HG03457 (cell line): ENCODE measurements around the gene ESR1.
A peak's percentile ranks its signal among the peaks of the same experiment; 100 is the strongest.

Experiments used
- ATAC-seq: cut with Tn5 transposase; IDR thresholded peaks from one replicate; pipeline ENCODE4 v1.9.1; 2021; ENCODE audit warnings: moderate number of reproducible peaks; ENCODE audit not compliant: unreplicated experiment

The ESR1 gene

GRCh38 chr6:152167641-152168603 is 360.4 kb downstream of the ESR1 start:
- ATAC-seq, result no peak

- no peak for ATAC-seq
These were observed 362.8 kb downstream of the ESR1 start for GRCh38 chr6:152170313-152170701.

DNA sequence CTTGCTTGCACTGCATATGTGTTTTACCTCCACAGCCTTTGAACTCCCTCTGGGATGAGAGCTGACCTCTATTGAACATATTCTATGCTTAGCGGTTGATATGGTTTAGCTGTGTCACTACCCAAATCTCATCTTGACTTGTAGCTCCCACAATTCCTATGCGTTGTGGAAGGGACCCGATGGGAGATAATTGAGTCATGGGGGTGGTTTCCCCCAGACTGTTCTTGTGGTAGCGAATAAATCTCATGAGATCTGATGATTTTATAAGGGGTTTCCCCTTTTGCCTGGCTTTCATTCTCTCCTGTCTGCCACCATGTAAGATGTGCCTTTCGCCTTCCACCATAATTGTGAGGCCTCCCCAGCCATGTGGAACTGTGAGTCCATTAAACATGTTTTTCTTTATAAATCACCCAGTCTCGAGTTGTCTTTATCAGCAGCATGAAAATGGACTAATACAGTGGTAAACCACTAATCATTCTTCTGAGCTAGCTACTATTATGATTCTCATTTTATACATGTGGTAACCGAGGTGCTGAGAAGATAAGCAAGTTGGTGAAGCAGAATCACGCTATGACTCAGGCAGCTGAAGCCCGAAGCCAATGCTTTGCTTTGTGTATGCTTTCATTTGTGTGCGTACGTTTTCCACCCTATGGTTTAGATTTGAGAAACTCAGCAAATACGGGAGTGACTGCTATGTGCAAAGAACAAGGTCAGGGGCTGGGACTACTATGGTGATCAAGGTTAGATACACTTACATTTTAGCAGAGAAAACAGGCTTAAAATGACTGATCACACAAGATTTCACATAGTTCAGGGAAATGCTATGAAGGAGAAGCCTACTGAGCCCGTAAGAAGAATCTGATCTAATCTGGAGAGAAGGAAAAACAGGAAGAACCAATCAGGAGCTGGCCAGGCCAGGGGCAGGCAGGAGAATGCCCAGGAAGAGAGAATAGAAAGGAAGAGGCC is 363.5 kb downstream of the ESR1 start:
- ATAC-seq, result peak; percentile 98

- no peak for ATAC-seq
These were observed 365.8 kb downstream of the ESR1 start for GRCh38 chr6:152173321-152173720.

GRCh38 chr6:152173957-152174356 is 366.5 kb downstream of the ESR1 start:
- ATAC-seq, result no peak

GRCh38 chr6:152176268-152176667 is 368.8 kb downstream of the ESR1 start:
- no peak for ATAC-seq
